GM23338 (cell line): Measurements from ENCODE around the gene LMOD3.

Experiments
- CTCF ChIP-seq, 2 experiments: fragments of 200-600 bp in 1 of 2; sonication (generic) in 1 of 2; conservative IDR thresholded peaks; 2 replicates each; pipeline versions ENCODE4 v1.5.1 to v1.6.1; 2016 to 2017; ENCODE audit warnings: antibody characterized with exemption in 2 of 2, low read depth in 2 of 2, mild to moderate bottlenecking in 2 of 2, moderate library complexity in 1 of 2
- EZH2 ChIP-seq: fragments of 200-600 bp; sonication (generic); IDR thresholded peaks from one replicate; pipeline ENCODE4 v1.8.0; 2017; ENCODE audit warnings: antibody characterized with exemption, mild to moderate bottlenecking, low read depth; ENCODE audit not compliant: unreplicated experiment
- EZH2phosphoT487 ChIP-seq: fragments of 200-600 bp; sonication (generic); IDR thresholded peaks from one replicate; pipeline ENCODE4 v1.8.1; 2018; ENCODE audit warnings: antibody characterized with exemption; ENCODE audit not compliant: unreplicated experiment
- JUNB ChIP-seq: IDR thresholded peaks from one replicate; pipeline ENCODE4 v1.6.1; 2016; ENCODE audit warnings: antibody characterized with exemption; ENCODE audit not compliant: unreplicated experiment
- POLR2AphosphoS5 ChIP-seq: IDR thresholded peaks from 2 replicates; pipeline ENCODE4 v1.6.1; 2016; ENCODE audit warnings: antibody characterized with exemption, low read depth
- REST ChIP-seq: IDR thresholded peaks from one replicate; pipeline ENCODE4 v1.6.1; 2018; ENCODE audit warnings: antibody characterized with exemption; ENCODE audit not compliant: unreplicated experiment

GRCh38 chr3:69119138-69119537 is 3.3 kb downstream of the LMOD3 start:
- TF ChIP-seq CTCF (conservative IDR thresholded peaks at IDR 0.05; ENCODE audit: low read depth in 2 of 2) (no peak), EZH2 (no peak), REST (no peak), POLR2AphosphoS5 (no peak), EZH2phosphoT487 (no peak), JUNB (no peak)
